Endodermal cell (in vitro differentiated cells): ENCODE measurements around the gene RCSD1. TPM values are rescaled to one million over a fixed set of nuclear protein-coding genes. Genes with fewer than 3 reads are reported as not detected.
"Not testable (repeated sequence)": the region's sequence is repeated elsewhere in the genome, so short reads cannot be mapped to it uniquely, and the experiment has no call there.

ENCODE experiments used
- DNase-seq: peaks from one replicate; pipeline ENCODE4 v3.0.0-alpha.2; 2017
- H3K27ac ChIP-seq: 2 replicates; pipeline ENCODE4 v1.5.1; 2013; ENCODE audit warnings: mild to moderate bottlenecking, low read depth, low read length, moderate library complexity
- H3K27me3 ChIP-seq: 2 replicates; pipeline ENCODE4 v1.6.1; 2013; ENCODE audit warnings: mild to moderate bottlenecking, low read length, moderate library complexity; ENCODE audit not compliant: insufficient read depth, control insufficient read depth, poor library complexity, severe bottlenecking
- H3K36me3 ChIP-seq: 2 replicates; pipeline ENCODE4 v1.7.0; 2013; ENCODE audit warnings: mild to moderate bottlenecking, low read length, moderate library complexity; ENCODE audit not compliant: control insufficient read depth, insufficient read depth
- H3K4me1 ChIP-seq: one replicate; pipeline ENCODE4 v1.7.0; 2013; ENCODE audit warnings: low read length; ENCODE audit not compliant: control insufficient read depth, insufficient read depth
- H3K4me3 ChIP-seq: 2 replicates; pipeline ENCODE4 v1.5.1; 2013; ENCODE audit warnings: mild to moderate bottlenecking, low read length, moderate library complexity
- H3K9ac ChIP-seq: 2 replicates; pipeline ENCODE4 v1.6.1; 2013; ENCODE audit warnings: mild to moderate bottlenecking, low read length, moderate library complexity; ENCODE audit not compliant: poor library complexity, severe bottlenecking; ENCODE audit errors: extremely low read depth
- H3K9me3 ChIP-seq: 2 replicates; pipeline ENCODE4 v1.6.1; 2013; ENCODE audit warnings: mild to moderate bottlenecking, low read length, moderate library complexity; ENCODE audit not compliant: control insufficient read depth
- H3K27ac Mint-ChIP-seq: 2 replicates; pipeline ENCODE4 v1.8.0; 2020; ENCODE audit warnings: mixed read lengths
- H3K27me3 Mint-ChIP-seq: 2 replicates; pipeline ENCODE4 v1.8.0; 2021; ENCODE audit warnings: mild to moderate bottlenecking, mixed read lengths; ENCODE audit not compliant: insufficient read depth
- H3K36me3 Mint-ChIP-seq: 2 replicates; pipeline ENCODE4 v1.8.0; 2020; ENCODE audit warnings: low read depth, mixed read lengths
- H3K4me1 Mint-ChIP-seq: 2 replicates; pipeline ENCODE4 v1.8.0; 2020; ENCODE audit warnings: mixed read lengths
- H3K4me3 Mint-ChIP-seq: 2 replicates; pipeline ENCODE4 v1.8.0; 2020; ENCODE audit warnings: mild to moderate bottlenecking, moderate library complexity, mixed read lengths
- H3K9me3 Mint-ChIP-seq: 2 replicates; pipeline ENCODE4 v1.8.0; 2020; ENCODE audit warnings: mild to moderate bottlenecking, mixed read lengths
- CTCF ChIP-seq: fragments of 200-600 bp; sonication (generic); conservative IDR thresholded peaks from 2 replicates; pipeline ENCODE4 v1.5.0; 2021; ENCODE audit warnings: antibody characterized with exemption, mild to moderate bottlenecking
- WGBS, 2 experiments: methylation state at CpG; one replicate each; pipeline versions ENCODE4 v1.1.5 to v1.1.7; 2013; ENCODE audit warnings: missing lambda C conversion rate in 2 of 2, mixed read lengths in 1 of 2; ENCODE audit not compliant: insufficient coverage in 1 of 2, insufficient read length in 1 of 2; 5-methylcytosine and 5-hydroxymethylcytosine counted together
- total RNA-seq, 2 donors: library from RNA; stranded (reverse); fragmentation: NEBNext Ultra II Directional in 1 of 2; extraction: Animal tissue kit (Norgen Biotek cat#: 25700) in 1 of 2; gene quantifications; 2 replicates in 1 of 2; 3 replicates in 1 of 2; pipeline ENCODE4 v1.2.1, GENCODE V29; 2021

The RCSD1 gene
- total RNA-seq, 2 donors from 2014 or later, result 0.11 to 0.29 TPM

DNA sequence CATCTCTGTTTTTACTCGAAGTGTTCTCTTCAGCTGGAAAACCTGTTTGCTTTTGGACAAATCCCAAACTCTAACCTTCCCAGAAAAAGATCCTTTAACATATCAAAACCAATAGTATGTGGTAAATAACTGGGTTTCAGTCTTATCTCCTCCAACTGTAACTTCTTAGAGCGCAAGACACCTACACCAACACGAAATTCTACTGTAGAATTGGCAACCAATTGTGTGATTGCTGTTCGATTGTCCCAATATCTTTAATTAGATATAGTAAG is 85.9 kb downstream of the RCSD1 start:
- DNase-seq, result no peak
- Mint-ChIP-seq H3K4me1 (peaks cover 26% of the 10 kb centered on the region), H3K27ac (peak overlapping the region; percentile 27), H3K36me3 (no peaks in the 10 kb centered on the region), H3K4me3 (peak overlapping the region; percentile 72), H3K9me3 (no peaks in the 10 kb centered on the region), H3K27me3 (peaks cover 25% of the 10 kb centered on the region)
- Histone ChIP-seq H3K9ac (peak overlapping the region; percentile 60), H3K4me1 (no peaks in the 10 kb centered on the region), H3K27me3 (peaks cover 20% of the 10 kb centered on the region), H3K4me3 (peak overlapping the region; percentile 100), H3K36me3 (no peaks in the 10 kb centered on the region), H3K27ac (no peak overlapping the region), H3K9me3 (no peaks in the 10 kb centered on the region)
- TF ChIP-seq CTCF, result no peak
- 5 to 14% methylated on average over 1 to 3 of the region's 4 CpGs for WGBS, 2 experiments

DNA sequence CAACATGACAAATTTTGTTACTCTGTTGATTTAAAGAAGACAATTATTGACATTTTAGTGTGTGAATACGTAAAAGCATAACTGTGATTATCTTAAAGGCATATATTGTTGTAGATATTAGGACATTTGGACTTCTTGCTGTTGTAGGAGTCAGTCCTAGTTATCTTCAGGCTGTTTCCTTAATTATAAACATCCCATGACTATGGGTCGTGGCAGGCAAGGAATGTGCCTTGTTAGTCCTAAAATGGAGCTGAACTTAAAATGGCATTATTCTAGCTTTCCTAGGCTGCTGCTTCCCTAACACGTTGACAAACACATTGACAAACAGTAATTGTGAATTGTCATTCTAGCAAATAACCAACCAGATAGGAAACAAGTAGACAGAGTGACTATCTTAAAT is 87.3 kb downstream of the RCSD1 start:
- Histone ChIP-seq H3K9ac (no peak overlapping the region), H3K27ac (no peak overlapping the region), H3K36me3 (no peaks in the 10 kb centered on the region), H3K4me1 (no peaks in the 10 kb centered on the region), H3K4me3 (no peak overlapping the region), H3K9me3 (no peaks in the 10 kb centered on the region), H3K27me3 (peaks cover 17% of the 10 kb centered on the region)
- Mint-ChIP-seq H3K36me3 (no peaks in the 10 kb centered on the region), H3K27me3 (peaks cover 16% of the 10 kb centered on the region), H3K4me1 (peaks cover 28% of the 10 kb centered on the region), H3K9me3 (no peaks in the 10 kb centered on the region), H3K27ac (no peak overlapping the region), H3K4me3 (peak overlapping the region; percentile 72)
- WGBS, 2 experiments, result 88 to 100% methylated on average over 3 of the region's 3 CpGs
- DNase-seq, result no peak
- TF ChIP-seq CTCF, result no peak

DNA sequence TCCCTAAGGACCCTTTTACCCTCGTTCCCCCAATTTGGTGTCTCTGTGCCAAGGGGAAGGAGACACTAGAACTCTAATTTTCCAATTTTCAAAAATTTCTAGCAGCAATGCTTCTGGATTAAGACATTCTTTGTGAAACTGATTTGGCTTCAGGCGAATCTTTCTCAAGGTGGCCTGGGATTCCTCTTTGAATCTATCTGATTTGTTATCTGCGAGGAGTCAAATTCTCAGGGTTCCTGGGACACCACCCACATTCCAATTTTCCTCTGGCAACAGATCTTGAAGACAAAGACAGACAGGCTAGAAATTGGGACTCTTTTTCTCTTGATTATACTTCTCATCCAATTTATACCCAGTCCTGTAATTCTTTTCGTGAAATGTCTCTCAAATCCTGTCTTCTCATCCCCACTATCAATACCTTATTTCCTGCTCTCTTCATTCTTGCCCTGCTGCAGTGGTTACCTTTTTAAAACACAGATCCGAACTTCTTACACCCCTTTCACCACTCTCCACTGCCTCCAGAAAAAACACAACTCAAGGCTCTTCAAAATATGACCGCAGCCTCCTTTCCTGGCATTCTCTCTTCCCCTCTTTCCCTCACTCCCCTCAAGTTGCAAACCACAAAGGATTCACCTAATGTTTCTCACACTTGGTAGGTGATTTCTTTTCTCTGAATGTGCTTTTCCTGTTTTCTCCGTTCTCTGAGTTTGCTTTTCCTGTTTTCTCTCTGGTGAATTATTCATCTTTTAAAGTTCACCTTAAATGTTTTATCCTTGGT is 89.1 kb downstream of the RCSD1 start:
- H3K4me1 Mint-ChIP-seq, result peaks cover 40% of the 10 kb centered on the region
- Histone ChIP-seq H3K36me3 (no peaks in the 10 kb centered on the region), H3K27ac (no peak overlapping the region), H3K9ac (peak overlapping the region; percentile 42), H3K4me3 (peak overlapping the region; percentile 31), H3K4me1 (no peaks in the 10 kb centered on the region), H3K9me3 (no peaks in the 10 kb centered on the region), H3K27me3 (no peaks in the 10 kb centered on the region)
- DNase-seq, result peak; percentile 53
- no peaks in the 10 kb centered on the region for H3K9me3 Mint-ChIP-seq
- 63 to 85% methylated on average over 4 to 7 of the region's 7 CpGs for WGBS, 2 experiments
- TF ChIP-seq CTCF, result no peak
- peak overlapping the region; percentile 46 for H3K27ac Mint-ChIP-seq
- no peaks in the 10 kb centered on the region for H3K27me3 Mint-ChIP-seq
- H3K36me3 Mint-ChIP-seq, result no peaks in the 10 kb centered on the region
- no peak overlapping the region for H3K4me3 Mint-ChIP-seq

GRCh38 chr1:167719715-167720421 is 89.8 kb downstream of the RCSD1 start:
- H3K4me3 Mint-ChIP-seq, H3K4me1 ChIP-seq, H3K36me3 Mint-ChIP-seq, H3K36me3 ChIP-seq, H3K4me3 ChIP-seq, H3K27me3 ChIP-seq, H3K27me3 Mint-ChIP-seq, H3K9me3 ChIP-seq, H3K27ac ChIP-seq, H3K9me3 Mint-ChIP-seq: not testable (repeated sequence)
- H3K9ac ChIP-seq, result peak overlapping the region; percentile 42
- peaks cover 46% of the 10 kb centered on the region for H3K4me1 Mint-ChIP-seq
- 88 to 89% methylated on average over 18 to 25 of the region's 25 CpGs for WGBS, 2 experiments
- peak overlapping the region; percentile 46 for H3K27ac Mint-ChIP-seq
- DNase-seq, result peak; percentile 60
